ENCODE data around the gene DSTN. TPM values are rescaled to one million over a fixed set of nuclear protein-coding genes. Genes with fewer than 3 reads are reported as not detected.

Gene DSTN
- total and polyA plus RNA-seq, 2 of the 4 experiments (the other 2 are of a cell fraction) = 221 to 269 TPM

DNA sequence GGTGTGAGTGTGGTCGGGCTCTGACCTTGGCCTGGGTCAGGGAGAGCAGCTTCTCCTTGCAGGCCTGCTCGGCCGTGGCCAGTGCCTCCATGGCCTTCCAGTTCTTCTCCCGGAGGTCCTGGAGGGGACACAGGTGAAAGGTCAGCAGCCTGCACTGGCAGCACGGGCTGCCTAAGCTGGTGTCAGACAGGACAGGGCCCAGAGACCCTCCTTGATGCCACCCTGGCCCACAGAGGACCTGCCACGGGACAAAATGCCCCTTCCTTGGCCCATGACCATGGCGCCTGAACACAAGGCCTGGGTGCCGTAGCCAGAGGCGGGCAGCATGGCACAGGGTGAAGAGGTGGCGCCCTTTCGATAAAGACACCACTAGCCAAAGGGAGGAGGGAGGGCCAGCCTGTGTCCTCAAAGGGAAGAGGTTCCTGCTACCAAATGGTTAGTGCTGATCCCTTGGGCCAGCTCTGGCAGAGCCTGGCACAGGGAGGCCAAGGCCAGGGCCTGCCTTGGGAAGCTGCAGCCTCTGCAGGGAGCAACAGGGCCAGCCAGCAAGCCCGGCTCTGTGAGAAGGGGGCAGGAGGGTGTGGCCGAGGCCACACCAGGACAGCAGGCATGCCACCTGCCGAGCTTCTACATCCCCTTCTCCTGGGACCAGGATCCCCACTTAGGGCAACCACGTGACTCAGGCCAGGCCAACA lies 54.8 kb downstream of the DSTN start:
- dilution Hi-C loops (cut with HindIII; ENCODE audit: low sequenced_read_pairs, unreplicated experiment) = no loop called here

More for the DNA sequence above, 54.8 kb downstream of the DSTN start:
- Histone ChIP-seq H4K5ac (ENCODE audit: low read depth, low read length) (no peak overlapping the region), H3K4me2 (ENCODE audit: low read depth, low read length) (no peak overlapping the region), H2AK5ac (ENCODE audit: low read depth, low read length) (no peak overlapping the region), H3K27me3 (ENCODE audit: control insufficient read depth, insufficient read depth, low read length) (no peaks in the 10 kb centered on the region), H2BK5ac (ENCODE audit: low read depth, low read length, poor library complexity, severe bottlenecking) (no peak overlapping the region), H3K79me1 (ENCODE audit: low read depth in 1 of 2, low read length in 2 of 2) (peaks cover 24 to 85% of the 10 kb centered on the region in 2 experiments), H2BK120ac (ENCODE audit: low read depth, low read length) (no peak overlapping the region), H2BK20ac (ENCODE audit: low read depth, low read length) (no peak overlapping the region), H3K4ac (ENCODE audit: low read depth, low read length) (no peak overlapping the region), H3K27ac (ENCODE audit: insufficient read depth, low read length) (no peak overlapping the region), H3K9me1 (ENCODE audit: insufficient read depth, low read length) (no peaks in the 10 kb centered on the region), H3K18ac (ENCODE audit: low read depth, low read length) (no peak overlapping the region), H3K14ac (replicated peaks; ENCODE audit: low read depth, low read length) (no peak overlapping the region), H3K56ac (ENCODE audit: extremely low read depth, insufficient read depth, low read length) (no peak overlapping the region), H2AK9ac (replicated peaks; ENCODE audit: low read depth, low read length, poor library complexity) (no peak overlapping the region), H3K23ac (ENCODE audit: low read depth, low read length) (no peak overlapping the region), H4K8ac (ENCODE audit: low read depth in 2 of 2, low read length in 2 of 2) (no peak overlapping the region), H3K9ac (ENCODE audit: low read depth, low read length) (no peak overlapping the region), H2BK15ac (ENCODE audit: low read depth, low read length) (no peak overlapping the region), H4K20me1 (ENCODE audit: insufficient read depth, low read length) (peaks cover 78% of the 10 kb centered on the region), H2AFZ (replicated peaks; ENCODE audit: low read length, poor library complexity) (no peak overlapping the region), H3K4me3 (ENCODE audit: insufficient read depth, low read depth, low read length) (no peak overlapping the region), H3K4me1 (ENCODE audit: control insufficient read depth, insufficient read depth, low read length) (no peaks in the 10 kb centered on the region), H3K36me3 (ENCODE audit: control insufficient read depth, insufficient read depth, low read length) (peaks cover 97% of the 10 kb centered on the region), H4K91ac (ENCODE audit: insufficient read depth, low read depth, low read length) (no peak overlapping the region), H3K9me3 (ENCODE audit: control insufficient read depth, insufficient read depth, low read length) (no peaks in the 10 kb centered on the region)
- no TSS peak for BruUV-seq (replicated peaks)
- WGBS, 2 experiments (ENCODE audit: extremely low coverage in 2 of 2, insufficient read length in 1 of 2) = 91% methylated on average over 8 of the region's 15 CpGs; no CpG with 5 or more reads in 1 of the 2 experiments
- DNase-seq = no peak
- in situ Hi-C loops (cut with MboI; ENCODE audit: low sequenced_read_pairs) (loop anchor here (25.0 kb wide), 1 partner anchor 513 kb away; the partner anchor contains the start of genes KAT14 and PET117), intact Hi-C loops (cut with micrococcal nuclease) (no loop called here)
- no peak for TF ChIP-seq RCOR1 (IDR thresholded peaks at IDR 0.05; ENCODE audit: insufficient replicate concordance, low read length)
- no peak for TF ChIP-seq FOS (IDR thresholded peaks at IDR 0.05; ENCODE audit: low read depth, low read length)
- no peak for TF ChIP-seq MXI1 (IDR thresholded peaks at IDR 0.05; ENCODE audit: borderline replicate concordance, low read depth, low read length)
- TF ChIP-seq, protein P1, sequence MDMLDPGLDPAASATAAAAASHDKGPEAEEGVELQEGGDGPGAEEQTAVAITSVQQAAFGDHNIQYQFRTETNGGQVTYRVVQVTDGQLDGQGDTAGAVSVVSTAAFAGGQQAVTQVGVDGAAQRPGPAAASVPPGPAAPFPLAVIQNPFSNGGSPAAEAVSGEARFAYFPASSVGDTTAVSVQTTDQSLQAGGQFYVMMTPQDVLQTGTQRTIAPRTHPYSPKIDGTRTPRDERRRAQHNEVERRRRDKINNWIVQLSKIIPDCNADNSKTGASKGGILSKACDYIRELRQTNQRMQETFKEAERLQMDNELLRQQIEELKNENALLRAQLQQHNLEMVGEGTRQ (IDR thresholded peaks at IDR 0.05; ENCODE audit: low read depth, low read length) = no peak
- TF ChIP-seq NFE2L2 (IDR thresholded peaks at IDR 0.05; ENCODE audit: low read depth, low read length) = no peak
- no peak for TF ChIP-seq POLR2A (IDR thresholded peaks at IDR 0.05; ENCODE audit: low read depth, low read length)
- TF ChIP-seq RAD21 (IDR thresholded peaks at IDR 0.05; ENCODE audit: low read length) = no peak
- TF ChIP-seq BHLHE40 (IDR thresholded peaks at IDR 0.05; ENCODE audit: low read depth, low read length) = no peak
- TF ChIP-seq, protein P2, sequence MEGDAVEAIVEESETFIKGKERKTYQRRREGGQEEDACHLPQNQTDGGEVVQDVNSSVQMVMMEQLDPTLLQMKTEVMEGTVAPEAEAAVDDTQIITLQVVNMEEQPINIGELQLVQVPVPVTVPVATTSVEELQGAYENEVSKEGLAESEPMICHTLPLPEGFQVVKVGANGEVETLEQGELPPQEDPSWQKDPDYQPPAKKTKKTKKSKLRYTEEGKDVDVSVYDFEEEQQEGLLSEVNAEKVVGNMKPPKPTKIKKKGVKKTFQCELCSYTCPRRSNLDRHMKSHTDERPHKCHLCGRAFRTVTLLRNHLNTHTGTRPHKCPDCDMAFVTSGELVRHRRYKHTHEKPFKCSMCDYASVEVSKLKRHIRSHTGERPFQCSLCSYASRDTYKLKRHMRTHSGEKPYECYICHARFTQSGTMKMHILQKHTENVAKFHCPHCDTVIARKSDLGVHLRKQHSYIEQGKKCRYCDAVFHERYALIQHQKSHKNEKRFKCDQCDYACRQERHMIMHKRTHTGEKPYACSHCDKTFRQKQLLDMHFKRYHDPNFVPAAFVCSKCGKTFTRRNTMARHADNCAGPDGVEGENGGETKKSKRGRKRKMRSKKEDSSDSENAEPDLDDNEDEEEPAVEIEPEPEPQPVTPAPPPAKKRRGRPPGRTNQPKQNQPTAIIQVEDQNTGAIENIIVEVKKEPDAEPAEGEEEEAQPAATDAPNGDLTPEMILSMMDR (conservative IDR thresholded peaks at IDR 0.05; ENCODE audit: low read depth, low read length) = no peak
- TF ChIP-seq RFX5 (IDR thresholded peaks at IDR 0.05; ENCODE audit: low read depth, low read length) = no peak
- TF ChIP-seq SMC3 (IDR thresholded peaks at IDR 0.05; ENCODE audit: low read depth, low read length) = no peak
- TF ChIP-seq CHD1 (IDR thresholded peaks at IDR 0.05; ENCODE audit: low read depth, low read length) = no peak
- TF ChIP-seq CEBPB (IDR thresholded peaks at IDR 0.05; ENCODE audit: low read depth, low read length) = no peak
- POLR2A ChIA-PET (ENCODE audit: unreplicated experiment) = no interaction called here
- no peak for ATAC-seq (ENCODE audit: low read depth)
- CTCF ChIA-PET = no interaction called here
